ENCODE results near the gene ARHGAP12.

ARHGAP12 gene

GRCh38 chr10:31760674-31761081, 168.0 kb downstream of the ARHGAP12 start:
- DNase-seq: no peak

GRCh38 chr10:31759799-31760626, 168.6 kb downstream of the ARHGAP12 start:
- DNase-seq: peak; percentile 98

GRCh38 chr10:31759124-31759798, 169.4 kb downstream of the ARHGAP12 start:
- DNase-seq: no peak

DNA sequence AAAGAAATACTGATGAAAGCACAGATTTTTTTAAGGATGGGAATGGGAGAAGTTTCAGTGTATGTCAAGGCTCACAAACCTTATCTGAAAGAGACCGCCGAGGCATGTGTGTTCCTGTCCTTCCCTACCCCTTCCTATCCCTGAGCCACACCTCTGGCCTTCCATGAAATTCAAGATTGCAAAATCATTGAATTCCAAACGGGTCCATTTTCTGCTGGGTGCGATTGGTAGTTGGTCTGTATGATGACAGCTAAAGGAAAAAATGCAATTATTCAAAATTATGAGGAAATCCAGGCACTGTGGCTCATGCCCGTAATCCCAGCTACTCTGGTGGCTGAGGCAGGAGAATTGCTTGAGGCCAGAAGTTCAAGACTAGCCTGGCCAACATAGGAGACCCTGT, 170.1 kb downstream of the ARHGAP12 start:
- DNase-seq: peak; percentile 46

GRCh38 chr10:31757831-31758230, 170.8 kb downstream of the ARHGAP12 start:
- no peak for DNase-seq

DNA sequence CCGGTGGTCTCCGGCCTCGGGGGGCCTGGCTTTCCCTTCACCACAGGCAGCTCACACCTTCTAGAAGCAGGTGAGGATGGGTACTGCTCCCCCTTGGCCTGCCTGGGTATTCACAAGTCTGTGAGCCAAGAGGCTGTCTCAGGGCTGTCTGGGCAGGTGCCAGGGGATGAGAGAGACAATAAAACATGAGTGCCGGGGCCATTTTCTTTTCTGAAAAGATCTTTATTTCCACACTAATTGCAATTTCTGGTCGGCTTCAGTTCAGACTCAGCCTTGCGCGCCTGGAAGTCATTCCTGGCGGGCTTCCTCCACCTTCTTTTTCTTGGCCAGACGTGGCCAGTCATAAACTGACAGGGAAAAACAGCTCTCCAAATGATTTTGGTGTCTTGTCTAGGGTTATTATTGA, 171.2 kb downstream of the ARHGAP12 start:
- DNase-seq: no peak

- no peak for DNase-seq
Observed at GRCh38 chr10:31756729-31757110, 171.9 kb downstream of the ARHGAP12 start.

GRCh38 chr10:31756101-31756728, 172.4 kb downstream of the ARHGAP12 start:
- no peak for DNase-seq
